Measurements from ENCODE around the gene TRIP12.
"Not testable (repeated sequence)": the region's sequence is repeated elsewhere in the genome, so short reads cannot be mapped to it uniquely, and the experiment has no call there.

The TRIP12 gene

DNA sequence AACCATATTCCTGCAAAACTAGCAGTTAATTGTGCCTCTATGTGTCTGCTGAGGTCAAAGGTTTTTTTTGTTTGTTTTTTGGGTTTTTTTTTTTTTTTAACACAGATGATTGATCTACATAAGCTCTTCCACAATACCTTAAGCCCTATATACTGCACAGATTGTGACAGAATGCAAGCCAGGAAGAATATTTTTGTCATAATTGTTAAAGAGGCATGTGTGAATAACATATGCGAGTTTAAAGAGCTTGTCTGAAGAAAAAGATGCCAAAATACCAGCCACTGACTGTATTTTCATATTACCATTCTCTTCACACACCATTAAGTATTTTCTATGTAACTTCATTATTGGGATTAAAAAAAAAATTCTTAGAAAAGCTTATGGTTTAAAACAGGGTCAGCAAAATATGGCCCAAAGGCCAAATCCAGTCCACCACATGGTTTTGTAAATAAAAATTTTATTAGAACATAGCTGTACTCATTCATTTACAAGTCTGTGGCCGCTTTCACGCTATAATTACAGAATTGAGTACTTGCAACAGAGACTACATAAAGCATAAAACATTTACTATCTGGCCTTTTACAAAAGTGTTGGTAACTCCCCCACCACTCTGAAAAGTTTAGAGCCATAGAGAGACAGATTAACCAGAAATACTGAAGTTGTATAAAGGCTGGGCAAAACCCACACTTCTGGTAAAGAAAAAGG lies 89.9 kb downstream of the TRIP12 start:
- DNase-seq (ENCODE audit: low read depth) = no peak

DNA sequence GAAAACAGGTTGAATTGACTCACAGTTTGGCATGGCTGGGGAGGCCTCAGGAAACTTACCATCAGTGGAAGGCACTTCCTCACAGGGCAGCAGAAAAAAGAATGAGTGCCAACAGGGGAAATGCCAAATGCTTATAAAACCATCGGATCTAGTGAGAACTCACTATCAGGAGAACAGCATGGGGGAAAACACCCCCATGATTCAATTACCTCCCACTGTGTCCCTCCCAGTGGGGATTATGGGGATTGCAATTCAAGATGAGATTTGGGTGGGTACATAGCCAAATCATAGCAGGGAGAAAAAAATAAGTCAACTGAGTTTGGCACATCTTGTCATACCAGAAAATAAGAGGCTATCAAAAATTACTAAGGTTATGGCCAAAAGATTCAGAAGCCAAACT lies 96.3 kb downstream of the TRIP12 start:
- DNase-seq (ENCODE audit: low read depth) = no peak

DNA sequence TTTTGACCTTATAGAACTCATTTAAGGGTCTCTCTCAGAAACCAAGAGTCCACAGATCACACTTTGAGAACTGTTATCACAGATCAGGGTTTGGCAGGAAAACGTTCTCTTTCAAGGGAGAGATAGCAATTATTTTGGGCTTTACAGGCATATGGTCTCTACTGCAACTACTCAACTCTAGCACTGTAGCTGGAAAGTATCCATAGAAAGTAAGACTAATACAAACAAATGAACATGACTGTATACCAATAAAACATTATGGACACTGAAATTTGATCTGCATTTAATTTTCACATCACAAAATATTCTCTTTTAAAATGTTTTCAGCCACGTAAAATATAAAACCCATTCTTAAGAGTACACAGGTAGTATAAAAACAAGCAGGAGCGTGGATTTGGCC lies 100.5 kb downstream of the TRIP12 start:
- no peak for DNase-seq (ENCODE audit: low read depth)

DNA sequence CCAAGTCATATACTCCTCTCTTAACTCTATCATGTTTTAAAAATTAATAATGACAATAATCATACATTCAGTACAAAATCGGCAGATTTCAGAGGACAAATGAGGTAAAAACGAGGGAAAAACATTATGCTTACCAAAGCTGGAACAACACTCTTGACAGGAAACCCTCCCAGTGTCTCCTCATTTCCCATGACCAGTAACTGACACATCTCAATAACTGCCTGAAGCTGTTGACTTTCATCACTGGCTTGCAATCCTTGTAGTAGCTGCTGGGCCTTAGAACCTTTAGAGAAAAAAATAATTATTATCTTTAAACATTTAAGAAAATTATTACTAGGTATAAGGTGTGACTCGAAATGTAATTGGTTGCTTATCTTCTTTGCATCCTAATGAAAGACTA lies 103.6 kb downstream of the TRIP12 start:
- no peak for DNase-seq (ENCODE audit: low read depth)

DNA sequence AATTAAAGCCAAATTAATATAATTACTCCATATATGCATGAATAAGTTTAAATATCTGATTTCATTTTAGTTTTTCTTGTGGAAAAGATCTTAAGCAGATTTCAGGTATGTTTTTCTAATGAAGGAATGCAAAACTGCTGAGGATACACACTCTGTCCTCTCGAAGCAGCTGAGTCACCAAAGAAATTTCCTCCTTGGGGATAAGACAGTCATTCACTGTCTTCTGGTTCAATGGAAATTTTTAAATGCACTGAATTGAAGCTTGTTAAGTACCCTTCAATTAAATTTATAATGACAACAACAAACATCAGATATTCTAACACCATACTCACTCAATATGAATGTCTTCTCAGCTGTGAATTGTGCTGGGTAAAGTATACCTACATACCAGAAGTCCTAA lies 106.0 kb downstream of the TRIP12 start:
- DNase-seq (ENCODE audit: low read depth) = no peak

DNA sequence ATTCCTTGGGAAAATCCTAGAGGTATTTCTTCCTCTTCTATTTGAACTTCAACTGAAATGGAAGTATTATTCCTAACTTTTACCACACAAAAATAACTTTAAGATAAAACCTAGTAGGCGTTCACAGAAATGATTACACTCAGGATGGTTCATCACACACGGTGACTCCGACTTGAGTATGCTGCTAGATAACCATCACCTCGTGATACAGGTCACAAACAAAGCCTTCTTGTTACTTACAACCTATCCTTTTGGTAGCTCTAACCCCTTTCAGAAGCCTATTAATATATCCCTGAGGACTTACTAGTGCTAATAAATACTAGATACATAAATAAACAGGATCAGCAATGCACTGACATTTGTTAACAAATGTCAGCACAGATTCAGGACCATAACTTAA lies 106.5 kb downstream of the TRIP12 start:
- no peak for DNase-seq (ENCODE audit: low read depth)

DNA sequence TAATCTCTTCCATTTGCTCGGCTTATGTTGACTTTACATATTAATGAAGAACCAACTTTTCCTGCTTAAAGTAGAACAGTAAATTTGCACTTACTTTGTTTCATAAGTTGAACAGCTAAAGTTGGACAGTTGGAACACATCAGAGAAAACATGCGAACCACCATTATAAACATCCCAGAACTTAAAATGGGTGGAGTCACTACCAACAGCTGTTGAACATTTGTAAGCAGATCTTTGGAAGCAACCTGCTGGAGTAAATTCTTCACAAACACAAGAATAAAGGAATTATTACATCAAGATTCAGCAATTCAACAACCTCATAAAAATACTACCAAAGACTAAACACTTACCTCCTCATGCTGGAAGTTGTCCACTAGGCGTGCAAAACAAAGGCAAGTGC lies 111.0 kb downstream of the TRIP12 start:
- DNase-seq (ENCODE audit: low read depth) = no peak

DNA sequence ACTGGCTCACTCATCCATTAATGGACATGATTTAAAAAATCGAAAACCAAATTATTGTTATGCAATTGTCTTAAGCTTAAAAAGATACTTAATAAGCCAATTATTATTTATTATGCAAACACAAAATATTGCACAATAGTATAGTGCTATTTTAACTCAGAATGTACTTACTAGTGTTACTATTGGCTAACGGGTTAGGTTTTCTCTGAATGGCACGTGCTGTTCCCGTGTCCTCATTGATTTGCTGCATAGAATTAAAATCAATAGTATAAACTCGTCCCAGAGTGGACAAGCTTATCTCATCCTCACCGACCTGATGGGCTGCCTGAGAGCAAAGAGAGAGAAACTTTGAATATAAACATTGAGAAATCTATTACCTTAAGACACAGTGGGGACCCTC lies 116.2 kb downstream of the TRIP12 start:
- no peak for DNase-seq (ENCODE audit: low read depth)

DNA sequence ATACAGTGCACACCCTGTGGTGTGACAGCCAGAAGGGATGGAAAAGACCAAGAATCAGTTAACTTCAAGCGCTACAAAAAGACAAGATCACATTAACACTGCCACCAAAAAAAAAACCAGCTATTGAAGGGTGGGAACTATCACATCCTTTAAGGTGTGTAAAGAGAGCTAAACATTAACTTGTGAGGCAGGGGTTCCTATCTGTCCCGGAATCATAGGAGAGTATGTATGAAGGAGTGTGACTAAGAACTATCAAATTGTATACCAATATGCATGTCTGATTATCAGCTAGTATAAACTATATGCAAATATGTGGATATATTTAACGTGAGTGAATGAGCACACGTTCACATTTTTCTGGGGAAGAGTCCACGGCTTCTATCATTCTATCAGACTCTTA lies 119.0 kb downstream of the TRIP12 start:
- DNase-seq (ENCODE audit: low read depth) = no peak

DNA sequence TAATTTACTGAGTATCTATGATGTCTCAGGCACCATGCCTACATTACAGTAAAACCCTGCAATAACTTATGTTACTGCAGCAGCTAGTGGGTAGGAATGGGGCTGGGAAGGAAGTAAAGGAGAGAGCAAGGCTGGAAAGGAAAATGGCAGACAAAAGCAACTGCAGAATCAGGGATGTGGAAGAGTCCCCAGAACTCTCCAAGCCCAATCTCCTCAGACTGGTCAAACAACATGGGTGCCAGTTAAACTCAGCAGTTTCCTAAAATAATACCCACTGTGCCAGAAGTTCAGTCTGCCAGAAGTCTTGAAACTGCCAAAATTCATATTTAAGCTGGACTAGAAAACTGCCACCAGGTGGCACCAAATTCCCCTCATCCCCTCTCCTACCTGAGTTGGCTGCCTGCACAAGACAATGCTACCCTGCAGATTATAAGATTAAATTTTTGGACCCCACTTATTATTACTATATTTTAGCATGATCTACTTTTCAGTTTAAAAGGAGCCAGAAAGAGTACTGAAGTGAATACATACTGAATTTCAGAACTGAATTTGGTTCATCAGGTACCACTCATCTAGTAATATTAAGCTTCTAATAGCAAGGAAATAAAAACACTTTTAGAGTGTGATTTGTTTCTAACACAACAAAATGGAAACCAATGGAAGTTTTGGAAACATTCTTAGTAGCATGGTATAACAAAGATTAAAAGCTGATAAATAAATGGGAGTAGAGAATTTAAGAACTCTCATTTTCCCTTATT lies 120.6 kb downstream of the TRIP12 start:
- no peak for DNase-seq (ENCODE audit: low read depth)

DNA sequence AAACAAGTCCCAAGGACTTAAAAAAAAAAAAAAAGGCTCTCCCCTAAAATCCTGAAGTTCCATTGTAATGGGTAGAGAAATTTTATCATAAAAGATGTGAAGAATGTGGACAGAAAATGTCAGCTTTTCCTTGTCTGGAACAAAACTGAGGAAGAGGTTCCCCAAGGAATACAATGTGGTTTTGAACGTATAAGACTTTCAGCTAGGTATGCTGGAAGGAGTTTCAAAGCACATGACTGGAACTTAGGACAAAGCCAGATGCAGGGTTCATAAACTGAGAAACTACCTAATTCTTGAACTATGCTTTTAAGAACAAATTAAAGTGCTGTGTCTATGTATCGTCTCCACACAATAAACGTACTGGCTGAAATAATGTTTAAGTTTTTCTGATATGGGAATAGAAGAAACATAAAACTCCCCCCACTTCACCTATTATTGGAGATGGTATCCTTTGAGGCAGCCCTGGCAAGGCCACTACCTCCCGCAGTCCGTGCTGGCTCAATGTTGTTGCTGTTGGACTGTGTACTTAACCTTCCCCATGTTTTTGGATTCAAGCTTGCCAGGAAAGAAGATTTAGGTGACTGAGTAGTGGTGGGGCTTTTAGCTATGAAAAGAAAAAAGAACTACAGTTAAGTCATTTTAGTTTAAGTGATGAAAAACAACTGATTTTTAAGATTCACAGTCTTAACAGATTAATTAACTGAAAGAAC lies 123.2 kb downstream of the TRIP12 start:
- no peak for DNase-seq (ENCODE audit: low read depth)

DNA sequence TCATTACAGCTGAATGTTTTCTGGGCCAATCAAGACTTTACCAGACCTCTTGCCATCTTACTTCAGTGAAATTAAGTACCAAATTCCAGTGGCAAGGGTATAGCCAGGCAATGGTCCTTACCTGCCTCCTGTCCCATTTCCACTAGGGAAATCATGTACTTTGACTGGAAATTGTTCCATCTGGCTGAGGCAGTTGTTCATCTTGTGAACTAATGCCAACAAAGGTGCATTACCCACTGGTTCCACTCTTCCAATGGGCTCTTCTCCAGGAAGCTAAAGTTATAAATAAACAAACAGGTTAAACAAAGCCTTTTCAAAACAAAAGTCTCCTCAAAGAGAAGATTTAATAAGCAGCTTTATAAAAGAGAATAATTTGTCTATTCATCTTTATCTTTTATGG lies 126.8 kb downstream of the TRIP12 start:
- DNase-seq (ENCODE audit: low read depth) = no peak

DNA sequence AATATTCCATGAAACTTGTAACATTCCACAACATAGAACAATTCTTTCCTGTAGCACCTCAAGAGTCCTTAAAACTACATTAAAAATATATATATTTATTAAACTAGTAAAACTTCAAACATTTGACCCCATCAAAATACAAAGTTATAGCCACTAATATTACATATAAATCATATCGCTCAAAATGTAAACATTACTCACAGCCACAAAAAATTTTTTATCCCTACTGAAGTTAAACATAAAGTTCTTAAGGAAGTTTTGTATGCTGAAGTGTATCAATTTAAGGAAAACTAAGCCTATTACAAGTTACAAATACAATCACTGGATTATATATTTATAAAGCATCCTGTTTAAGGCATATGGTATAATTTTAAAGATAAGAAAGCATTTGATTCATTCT lies 127.2 kb downstream of the TRIP12 start:
- DNase-seq (ENCODE audit: low read depth) = no peak

DNA sequence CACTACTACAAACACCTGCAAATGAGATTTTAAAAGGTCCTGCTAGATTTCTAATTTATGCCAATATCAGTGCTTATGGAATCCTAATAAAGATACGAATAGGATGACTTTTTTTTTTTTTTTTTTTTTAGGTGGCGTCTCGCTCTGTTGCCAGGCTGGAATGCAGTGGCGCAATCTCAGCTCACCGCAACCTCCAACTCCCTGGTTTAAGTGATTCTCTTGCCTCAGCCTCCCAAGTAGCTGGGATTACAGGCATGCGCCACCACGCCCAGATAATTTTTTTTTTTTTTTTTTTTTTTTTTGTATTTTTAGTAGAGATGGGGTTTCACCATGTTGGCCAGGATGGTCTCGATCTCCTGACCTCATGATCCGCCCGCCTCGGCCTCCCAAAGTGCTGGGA lies 135.5 kb downstream of the TRIP12 start:
- DNase-seq (ENCODE audit: low read depth) = not testable (repeated sequence)

DNA sequence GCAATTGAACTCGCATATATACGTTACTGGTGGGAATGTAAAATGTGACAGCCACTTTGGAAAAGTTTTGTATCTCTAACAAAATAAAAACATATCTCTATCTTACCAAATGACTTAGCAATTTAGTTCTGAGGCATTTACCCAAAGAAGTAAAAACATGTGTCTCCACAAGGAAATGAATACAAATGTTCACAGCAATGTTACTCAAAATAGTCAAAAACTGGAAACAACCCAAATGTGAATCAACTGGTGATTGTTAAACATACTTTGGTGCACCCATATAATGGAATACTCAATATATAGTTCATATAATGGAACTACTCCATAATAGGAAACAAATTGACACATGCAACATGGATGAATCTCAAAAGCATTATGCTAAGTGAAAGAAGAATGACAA lies 137.0 kb downstream of the TRIP12 start:
- DNase-seq (ENCODE audit: low read depth) = peak; percentile 16

DNA sequence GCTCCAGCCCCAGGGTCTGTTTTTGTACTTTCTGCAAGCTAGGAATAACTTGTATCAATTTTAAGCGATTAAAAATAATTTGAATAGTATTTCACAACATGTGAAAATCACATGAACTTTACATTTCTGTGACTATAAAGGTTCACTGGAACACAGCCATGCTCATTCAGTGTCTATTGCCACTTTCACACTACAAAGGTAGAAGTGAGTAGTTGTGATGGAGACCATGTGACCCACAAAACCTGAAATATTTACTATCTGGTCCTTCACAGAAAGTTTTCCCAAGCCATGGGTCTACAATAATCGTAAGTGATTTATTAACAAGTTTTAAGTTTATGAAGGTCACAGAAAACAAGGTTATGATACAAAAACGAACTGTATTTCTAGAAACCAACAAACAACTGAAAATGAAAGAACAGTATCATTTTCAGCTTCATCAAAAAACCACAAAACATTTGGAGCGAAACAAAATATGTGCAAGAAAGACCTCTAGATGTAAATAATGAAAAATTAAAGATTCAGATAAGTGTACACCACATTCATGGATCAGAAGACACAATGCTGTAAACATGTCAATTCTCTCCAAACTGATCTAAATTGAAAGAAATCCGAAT lies 138.6 kb downstream of the TRIP12 start:
- DNase-seq (ENCODE audit: low read depth) = no peak

DNA sequence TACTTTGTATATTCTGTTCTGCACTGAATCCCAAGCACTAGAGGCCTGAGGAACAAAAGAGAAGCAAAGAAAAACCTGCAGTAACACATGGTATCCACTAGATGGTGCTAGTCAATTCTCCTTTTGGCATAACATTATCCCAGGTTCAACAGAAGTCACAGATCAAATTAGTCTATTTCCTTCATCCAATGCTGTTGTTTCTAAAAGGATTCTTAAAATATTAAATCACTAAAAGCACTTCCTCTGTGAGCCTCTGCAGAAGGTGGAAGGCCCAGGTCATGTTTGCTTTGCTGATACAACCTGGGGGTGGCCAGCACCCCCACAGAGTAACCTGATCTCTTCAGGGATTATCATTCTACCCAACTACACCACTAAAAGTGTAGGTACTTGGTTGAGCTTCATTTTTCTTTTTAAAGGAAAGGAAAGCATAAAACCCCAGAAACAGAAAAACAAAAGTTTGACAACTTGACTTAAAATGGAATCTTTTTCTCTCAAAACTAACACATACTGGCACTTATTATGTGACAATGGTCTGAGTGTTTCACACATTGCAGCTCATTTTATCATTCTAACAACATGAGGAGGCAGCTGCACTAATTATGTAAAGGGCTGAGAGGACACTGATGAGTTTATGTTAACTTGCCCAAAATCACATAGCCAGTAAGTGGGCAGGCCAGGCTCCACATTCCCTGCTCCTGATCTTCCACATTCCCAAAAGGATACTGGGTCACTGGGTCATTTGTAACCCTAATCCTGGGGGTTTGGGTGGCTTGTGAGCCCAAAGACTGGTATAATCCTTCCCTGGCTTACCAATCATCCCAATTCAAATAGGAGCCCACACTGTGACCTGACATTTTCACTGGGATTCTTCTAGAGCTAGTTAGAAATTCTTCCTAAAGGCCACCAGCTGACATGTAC lies 140.7 kb downstream of the TRIP12 start:
- no peak for DNase-seq (ENCODE audit: low read depth)

DNA sequence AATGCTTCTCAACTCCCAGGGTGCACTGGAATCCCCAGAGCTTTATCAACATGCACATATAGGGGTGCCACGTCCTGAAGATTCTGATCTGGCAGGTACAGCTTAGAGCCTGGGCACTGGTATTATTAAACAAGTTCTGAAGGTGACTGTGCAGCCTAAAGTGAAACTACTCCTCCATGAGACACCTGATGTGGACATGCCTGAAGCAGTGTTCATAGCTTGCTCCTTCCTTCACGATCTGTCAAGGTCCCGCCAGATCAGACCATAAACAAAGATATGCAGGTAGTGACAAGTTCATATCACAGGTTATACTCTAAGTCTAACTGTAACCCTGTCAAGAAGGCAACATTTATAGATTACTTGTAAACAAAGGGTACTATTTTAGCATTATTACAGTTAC lies 142.2 kb downstream of the TRIP12 start:
- DNase-seq (ENCODE audit: low read depth) = no peak

DNA sequence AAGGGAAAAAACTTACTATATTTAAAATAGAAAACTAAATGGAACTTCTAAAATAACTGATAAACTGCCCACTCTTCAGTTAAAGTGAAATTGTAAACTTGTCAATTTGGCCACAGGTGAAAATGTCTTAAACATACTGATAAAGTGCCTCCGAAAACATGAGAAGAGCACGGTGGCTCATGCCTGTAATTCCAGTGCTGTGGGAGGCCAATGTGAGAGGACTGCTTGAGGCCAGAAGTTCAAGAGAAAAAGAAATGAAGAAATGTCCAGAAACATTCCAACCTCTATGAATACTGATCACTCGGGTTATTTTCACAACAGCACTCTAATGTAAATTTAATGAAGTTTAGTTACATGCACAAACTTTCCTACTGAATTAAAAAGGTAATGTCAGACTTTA lies 144.1 kb downstream of the TRIP12 start:
- no peak for DNase-seq (ENCODE audit: low read depth)

DNA sequence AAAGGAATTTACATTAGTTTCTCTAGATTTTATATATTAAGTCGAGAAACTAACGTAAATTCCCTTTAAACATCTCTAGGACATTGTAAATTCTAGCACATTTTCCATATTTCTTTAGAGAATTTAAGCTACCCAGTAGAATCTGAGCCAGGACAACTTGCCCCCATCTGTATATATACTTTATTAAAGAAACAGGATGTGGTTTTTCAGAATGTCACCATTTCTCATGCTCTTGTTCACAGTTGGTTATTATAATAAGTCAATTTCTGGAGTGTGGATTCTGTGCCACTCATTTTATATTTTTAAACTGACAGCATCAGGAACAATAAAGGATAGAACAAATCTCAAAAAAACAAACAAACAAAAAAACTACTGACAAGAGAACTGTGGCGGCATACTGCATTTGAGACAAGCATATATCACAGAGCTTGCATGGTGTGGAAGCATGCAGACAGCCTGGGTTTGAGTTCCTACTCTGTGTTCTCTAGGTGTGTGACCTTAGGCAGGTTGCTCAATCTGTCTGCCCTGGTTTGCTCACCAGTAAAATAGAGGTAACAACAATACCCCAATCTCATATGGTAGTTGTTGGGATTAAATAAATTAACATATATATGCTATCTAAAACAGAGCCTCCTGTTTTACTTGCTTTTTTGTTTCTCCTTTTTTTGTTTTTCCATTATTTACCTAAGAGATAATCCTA lies 146.0 kb downstream of the TRIP12 start:
- no peak for DNase-seq (ENCODE audit: low read depth)

DNA sequence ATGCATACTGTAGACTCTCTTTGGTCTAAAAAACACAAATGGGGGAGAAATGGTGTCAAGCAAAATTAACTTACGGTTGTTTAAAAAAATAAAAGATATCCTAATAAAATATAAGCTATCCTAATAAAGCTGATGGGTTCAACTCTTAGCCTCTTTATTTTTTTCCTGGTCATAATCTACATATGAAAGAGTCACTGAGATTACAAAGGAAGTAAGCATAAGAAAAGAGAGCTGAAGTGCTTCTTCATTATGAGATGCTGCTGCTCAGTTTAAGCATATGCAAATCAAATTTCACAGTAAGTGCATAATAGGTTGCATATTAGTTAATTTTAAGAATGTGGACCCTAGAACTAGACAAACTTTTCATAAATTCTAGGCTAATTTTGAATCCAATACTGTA lies 147.6 kb downstream of the TRIP12 start:
- no peak for DNase-seq (ENCODE audit: low read depth)
